Hepatocyte (in vitro differentiated cells): Measurements from ENCODE around the gene MAP3K5. TPM values are rescaled to one million over a fixed set of nuclear protein-coding genes. Genes with fewer than 3 reads are reported as not detected.
A peak's percentile ranks its signal among the peaks of the same experiment; 100 is the strongest.

Source experiments
- DNase-seq: peaks from one replicate; pipeline ENCODE4 v3.0.0-alpha.2; 2016; ENCODE audit warnings: low spot score
- H2AFZ ChIP-seq: fragments of 200-600 bp; sonication (generic); 2 replicates; pipeline ENCODE4 v1.6.0; 2016; ENCODE audit warnings: antibody characterized with exemption, mild to moderate bottlenecking
- H3K27ac ChIP-seq: fragments of 200-600 bp; sonication (generic); 2 replicates; pipeline ENCODE4 v1.5.1; 2016; ENCODE audit warnings: mild to moderate bottlenecking
- H3K27me3 ChIP-seq: fragments of 200-600 bp; sonication (generic); 2 replicates; pipeline ENCODE4 v1.6.1; 2016
- H3K36me3 ChIP-seq: fragments of 200-600 bp; sonication (generic); replicated peaks from 2 replicates; pipeline ENCODE4 v1.5.1; 2016; ENCODE audit warnings: low read depth; ENCODE audit not compliant: insufficient read depth
- H3K4me1 ChIP-seq: fragments of 200-600 bp; sonication (generic); 2 replicates; pipeline ENCODE4 v1.5.1; 2016; ENCODE audit warnings: mild to moderate bottlenecking, moderate library complexity; ENCODE audit not compliant: insufficient read depth
- H3K4me2 ChIP-seq: fragments of 200-600 bp; sonication (generic); 2 replicates; pipeline ENCODE4 v1.6.0; 2016
- H3K4me3 ChIP-seq: fragments of 200-600 bp; sonication (generic); 2 replicates; pipeline ENCODE4 v1.5.1; 2016; ENCODE audit warnings: mild to moderate bottlenecking
- H3K79me2 ChIP-seq: fragments of 200-600 bp; sonication (generic); 2 replicates; pipeline ENCODE4 v1.6.0; 2017; ENCODE audit warnings: mild to moderate bottlenecking
- H3K9me2 ChIP-seq: fragments of 200-600 bp; sonication (generic); replicated peaks from 2 replicates; pipeline ENCODE4 v1.6.0; 2017; ENCODE audit warnings: mild to moderate bottlenecking; ENCODE audit not compliant: insufficient read depth
- H3K9me3 ChIP-seq: fragments of 200-600 bp; sonication (generic); 2 replicates; pipeline ENCODE4 v1.5.1; 2016; ENCODE audit warnings: low read depth, mild to moderate bottlenecking
- H4K20me1 ChIP-seq: fragments of 200-600 bp; sonication (generic); 2 replicates; pipeline ENCODE4 v1.6.0; 2016; ENCODE audit warnings: mild to moderate bottlenecking; ENCODE audit not compliant: insufficient read depth, poor library complexity, severe bottlenecking
- EZH2 ChIP-seq: fragments of 200-600 bp; sonication (generic); IDR thresholded peaks from 2 replicates; pipeline ENCODE4 v1.6.1; 2016; ENCODE audit warnings: antibody characterized with exemption, mild to moderate bottlenecking, borderline replicate concordance
- EZH2phosphoT487 ChIP-seq: fragments of 200-600 bp; sonication (generic); IDR thresholded peaks from one replicate; pipeline ENCODE4 v1.6.1; 2018; ENCODE audit warnings: antibody characterized with exemption, mild to moderate bottlenecking, low read depth, moderate library complexity; ENCODE audit not compliant: unreplicated experiment, severe bottlenecking
- WGBS: methylation state at CpG from one replicate; pipeline ENCODE4 v1.1.6; 2016; ENCODE audit warnings: low lambda C conversion rate; ENCODE audit errors: missing lambda C conversion rate; 5-methylcytosine and 5-hydroxymethylcytosine counted together
- polyA plus RNA-seq: library from polyadenylated mRNA; unstranded; fragments of >200 nt; fragmentation: Nextera tagmentation; extraction: Ambion mirVana; gene quantifications from 2 replicates; pipeline ENCODE4 v1.2.1, GENCODE V29; 2016
- total RNA-seq: library from RNA; depleted of rRNA; stranded (reverse); fragments of >200 nt; gene quantifications from 2 replicates; pipeline ENCODE4 v1.2.3, GENCODE V29; 2014
- TF ChIP-seq, protein P1 (sequence below): fragments of 200-600 bp; sonication (generic); IDR thresholded peaks from 2 replicates; pipeline ENCODE4 v1.5.1; 2016; ENCODE audit warnings: antibody characterized with exemption, mild to moderate bottlenecking; ENCODE audit not compliant: poor library complexity

The MAP3K5 gene
- total and polyA plus RNA-seq, 2 experiments from 2014 or later: 2.2 to 5.9 TPM

DNA sequence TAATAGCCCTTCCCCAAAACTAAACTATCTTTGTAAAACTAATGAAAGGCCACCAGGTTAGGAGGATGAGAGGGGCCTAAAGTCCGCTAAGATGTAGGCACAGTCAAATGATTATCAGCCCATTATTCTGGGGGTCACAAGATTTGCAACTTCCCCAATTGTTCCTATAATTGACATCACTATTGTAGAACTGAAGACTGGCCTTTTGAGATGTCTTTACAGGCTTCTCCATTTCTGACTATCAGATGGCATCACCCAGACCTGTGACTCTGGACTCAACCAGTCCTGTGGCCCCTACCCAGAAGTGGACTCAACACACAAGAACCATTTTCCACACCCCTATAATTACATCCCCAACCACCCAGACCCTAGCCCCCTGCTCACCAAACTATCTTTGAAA is 180.5 kb downstream of the MAP3K5 start:
- H3K4me1 ChIP-seq: no peaks in the 10 kb centered on the region
- no peak overlapping the region for H3K27ac ChIP-seq

GRCh38 chr6:136611133-136611532 is 181.1 kb downstream of the MAP3K5 start:
- H3K9me2 ChIP-seq: no peaks in the 10 kb centered on the region
- TF ChIP-seq EZH2phosphoT487 (no peak), EZH2 (no peak)
- TF ChIP-seq, protein P1, sequence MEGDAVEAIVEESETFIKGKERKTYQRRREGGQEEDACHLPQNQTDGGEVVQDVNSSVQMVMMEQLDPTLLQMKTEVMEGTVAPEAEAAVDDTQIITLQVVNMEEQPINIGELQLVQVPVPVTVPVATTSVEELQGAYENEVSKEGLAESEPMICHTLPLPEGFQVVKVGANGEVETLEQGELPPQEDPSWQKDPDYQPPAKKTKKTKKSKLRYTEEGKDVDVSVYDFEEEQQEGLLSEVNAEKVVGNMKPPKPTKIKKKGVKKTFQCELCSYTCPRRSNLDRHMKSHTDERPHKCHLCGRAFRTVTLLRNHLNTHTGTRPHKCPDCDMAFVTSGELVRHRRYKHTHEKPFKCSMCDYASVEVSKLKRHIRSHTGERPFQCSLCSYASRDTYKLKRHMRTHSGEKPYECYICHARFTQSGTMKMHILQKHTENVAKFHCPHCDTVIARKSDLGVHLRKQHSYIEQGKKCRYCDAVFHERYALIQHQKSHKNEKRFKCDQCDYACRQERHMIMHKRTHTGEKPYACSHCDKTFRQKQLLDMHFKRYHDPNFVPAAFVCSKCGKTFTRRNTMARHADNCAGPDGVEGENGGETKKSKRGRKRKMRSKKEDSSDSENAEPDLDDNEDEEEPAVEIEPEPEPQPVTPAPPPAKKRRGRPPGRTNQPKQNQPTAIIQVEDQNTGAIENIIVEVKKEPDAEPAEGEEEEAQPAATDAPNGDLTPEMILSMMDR: no peak
- no peak overlapping the region for H3K4me2 ChIP-seq
- WGBS: 54% methylated on average over 2 of the region's 2 CpGs
- no peaks in the 10 kb centered on the region for H3K27me3 ChIP-seq
- no peak overlapping the region for H3K4me3 ChIP-seq
- DNase-seq: no peak
- H3K4me1 ChIP-seq: no peaks in the 10 kb centered on the region
- H3K36me3 ChIP-seq: no peaks in the 10 kb centered on the region
- H2AFZ ChIP-seq: no peak overlapping the region
- H3K27ac ChIP-seq: no peak overlapping the region
- no peaks in the 10 kb centered on the region for H3K79me2 ChIP-seq
- no peaks in the 10 kb centered on the region for H4K20me1 ChIP-seq
- H3K9me3 ChIP-seq: no peaks in the 10 kb centered on the region

More for the DNA sequence above, 180.5 kb downstream of the MAP3K5 start:
- Histone ChIP-seq H3K4me3 (no peak overlapping the region), H3K9me2 (no peaks in the 10 kb centered on the region), H4K20me1 (no peaks in the 10 kb centered on the region), H3K27me3 (no peaks in the 10 kb centered on the region), H3K9me3 (no peaks in the 10 kb centered on the region), H3K4me2 (no peak overlapping the region), H2AFZ (no peak overlapping the region), H3K79me2 (no peaks in the 10 kb centered on the region), H3K36me3 (no peaks in the 10 kb centered on the region)
- WGBS: 97% methylated on average over 1 of the region's 1 CpG
- no peak for DNase-seq
- TF ChIP-seq EZH2: no peak
- TF ChIP-seq, protein P1: no peak
- no peak for TF ChIP-seq EZH2phosphoT487

GRCh38 chr6:136609873-136610706 is 182.2 kb downstream of the MAP3K5 start:
- no peaks in the 10 kb centered on the region for H3K9me3 ChIP-seq
- H3K9me2 ChIP-seq: no peaks in the 10 kb centered on the region
- 43% methylated on average over 4 of the region's 4 CpGs for WGBS
- peak overlapping the region; percentile 56 for H3K27ac ChIP-seq
- no peak overlapping the region for H3K4me3 ChIP-seq
- peak; percentile 69 for DNase-seq
- TF ChIP-seq, protein P1: no peak
- TF ChIP-seq EZH2: no peak
- no peak for TF ChIP-seq EZH2phosphoT487
- H2AFZ ChIP-seq: no peak overlapping the region
- no peaks in the 10 kb centered on the region for H3K79me2 ChIP-seq
- no peak overlapping the region for H3K4me2 ChIP-seq
- no peaks in the 10 kb centered on the region for H4K20me1 ChIP-seq
- H3K36me3 ChIP-seq: no peaks in the 10 kb centered on the region
- H3K27me3 ChIP-seq: no peaks in the 10 kb centered on the region
- no peaks in the 10 kb centered on the region for H3K4me1 ChIP-seq
